ENCODE measurements around the gene CTNND2. TPM values are rescaled to one million over a fixed set of nuclear protein-coding genes. Genes with fewer than 3 reads are reported as not detected.
"Not testable (repeated sequence)": the region's sequence is repeated elsewhere in the genome, so short reads cannot be mapped to it uniquely, and the experiment has no call there.

Gene CTNND2
- total RNA-seq, 1 donor from 2014 or later = not detected

- no peak for DNase-seq
Observed at GRCh38 chr5:11383506-11384095, 520.6 kb downstream of the CTNND2 start.

- DNase-seq = no peak
Observed at GRCh38 chr5:11378461-11378860, 525.8 kb downstream of the CTNND2 start.

- no peak for DNase-seq
Observed at GRCh38 chr5:11377896-11378295, 526.4 kb downstream of the CTNND2 start.

- DNase-seq = no peak
Observed at GRCh38 chr5:11372191-11372590, 532.1 kb downstream of the CTNND2 start.

GRCh38 chr5:11371021-11371420, 533.2 kb downstream of the CTNND2 start:
- no peak for DNase-seq

GRCh38 chr5:11364531-11364930, 539.7 kb downstream of the CTNND2 start:
- no peak for DNase-seq

GRCh38 chr5:11363631-11364178, 540.5 kb downstream of the CTNND2 start:
- no peak for DNase-seq

GRCh38 chr5:11361768-11362167, 542.5 kb downstream of the CTNND2 start:
- DNase-seq = no peak

GRCh38 chr5:11357928-11358327, 546.3 kb downstream of the CTNND2 start:
- no peak for DNase-seq

GRCh38 chr5:11355491-11355890, 548.8 kb downstream of the CTNND2 start:
- DNase-seq = no peak

GRCh38 chr5:11346336-11346735, 557.9 kb downstream of the CTNND2 start:
- DNase-seq = no peak

GRCh38 chr5:11335881-11336760, 568.1 kb downstream of the CTNND2 start:
- DNase-seq = no peak

- DNase-seq = no peak
Observed at GRCh38 chr5:11334404-11334803, 569.8 kb downstream of the CTNND2 start.

GRCh38 chr5:11329679-11330078, 574.6 kb downstream of the CTNND2 start:
- no peak for DNase-seq

GRCh38 chr5:11324521-11325289, 579.5 kb downstream of the CTNND2 start:
- no peak for DNase-seq

- no peak for DNase-seq
Observed at GRCh38 chr5:11323761-11324160, 580.5 kb downstream of the CTNND2 start.

- DNase-seq = no peak
Observed at GRCh38 chr5:11322133-11322532, 582.1 kb downstream of the CTNND2 start.

- no peak for DNase-seq
Observed at GRCh38 chr5:11319836-11320580, 584.2 kb downstream of the CTNND2 start.

GRCh38 chr5:11313694-11314093, 590.6 kb downstream of the CTNND2 start:
- not testable (repeated sequence) for DNase-seq

GRCh38 chr5:11311731-11312130, 592.5 kb downstream of the CTNND2 start:
- DNase-seq = no peak

- DNase-seq = no peak
Observed at GRCh38 chr5:11311272-11311671, 593.0 kb downstream of the CTNND2 start.

GRCh38 chr5:11310158-11310557, 594.1 kb downstream of the CTNND2 start:
- DNase-seq = no peak

Measured in dermis blood vessel endothelial cell (primary cell).